ENCODE data around the gene ERN1.
A peak's percentile ranks its signal among the peaks of the same experiment; 100 is the strongest.

DNA sequence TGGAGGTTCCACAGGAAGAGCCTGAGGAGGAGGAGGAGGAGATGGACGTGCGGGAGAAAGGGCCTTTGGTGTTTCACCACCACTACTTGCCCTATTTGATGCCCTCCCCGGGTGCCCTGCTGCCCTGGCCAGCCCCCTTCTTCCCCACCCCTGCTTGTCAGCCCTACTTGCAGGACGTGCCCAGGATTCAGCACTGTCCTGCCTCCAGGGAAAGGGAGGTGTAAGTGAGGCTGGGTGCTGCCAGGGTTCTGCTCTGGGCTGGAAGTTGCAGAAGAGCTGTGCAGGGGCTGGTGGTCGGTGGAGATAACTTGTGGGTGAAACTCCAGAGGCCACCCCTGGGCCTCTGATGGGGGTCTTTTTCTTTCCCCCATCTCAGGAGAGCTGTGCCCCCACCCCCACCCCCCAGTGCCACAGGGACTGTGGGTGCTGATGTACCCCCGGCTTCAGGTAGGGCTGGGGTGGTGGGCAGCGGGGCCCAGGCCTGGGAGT is 128.8 kb downstream of the ERN1 start:
- TF ChIP-seq, protein P1, sequence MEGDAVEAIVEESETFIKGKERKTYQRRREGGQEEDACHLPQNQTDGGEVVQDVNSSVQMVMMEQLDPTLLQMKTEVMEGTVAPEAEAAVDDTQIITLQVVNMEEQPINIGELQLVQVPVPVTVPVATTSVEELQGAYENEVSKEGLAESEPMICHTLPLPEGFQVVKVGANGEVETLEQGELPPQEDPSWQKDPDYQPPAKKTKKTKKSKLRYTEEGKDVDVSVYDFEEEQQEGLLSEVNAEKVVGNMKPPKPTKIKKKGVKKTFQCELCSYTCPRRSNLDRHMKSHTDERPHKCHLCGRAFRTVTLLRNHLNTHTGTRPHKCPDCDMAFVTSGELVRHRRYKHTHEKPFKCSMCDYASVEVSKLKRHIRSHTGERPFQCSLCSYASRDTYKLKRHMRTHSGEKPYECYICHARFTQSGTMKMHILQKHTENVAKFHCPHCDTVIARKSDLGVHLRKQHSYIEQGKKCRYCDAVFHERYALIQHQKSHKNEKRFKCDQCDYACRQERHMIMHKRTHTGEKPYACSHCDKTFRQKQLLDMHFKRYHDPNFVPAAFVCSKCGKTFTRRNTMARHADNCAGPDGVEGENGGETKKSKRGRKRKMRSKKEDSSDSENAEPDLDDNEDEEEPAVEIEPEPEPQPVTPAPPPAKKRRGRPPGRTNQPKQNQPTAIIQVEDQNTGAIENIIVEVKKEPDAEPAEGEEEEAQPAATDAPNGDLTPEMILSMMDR (IDR thresholded peaks at IDR 0.05; ENCODE audit: extremely low read depth in 1 of 2, insufficient read depth in 1 of 2, low read depth in 1 of 2, low read length in 2 of 2) = no peak
- TF ChIP-seq POLR2AphosphoS5 (IDR thresholded peaks at IDR 0.05; ENCODE audit: insufficient read depth, low read depth, low read length) (peak; percentile 15), POLR2A (IDR thresholded peaks at IDR 0.05; ENCODE audit: low read depth, low read length) (peak; percentile 31), EZH2 (IDR thresholded peaks at IDR 0.05; ENCODE audit: borderline replicate concordance, low read depth, low read length, severe bottlenecking) (no peak), MYC (IDR thresholded peaks at IDR 0.05; ENCODE audit: low read depth, low read length) (no peak), JUN (IDR thresholded peaks at IDR 0.05; ENCODE audit: borderline replicate concordance, insufficient read depth, insufficient read length, low read depth) (no peak), FOS (IDR thresholded peaks at IDR 0.05; ENCODE audit: borderline replicate concordance, insufficient read depth, low read length) (no peak)
- TF ChIP-seq, protein P2, sequence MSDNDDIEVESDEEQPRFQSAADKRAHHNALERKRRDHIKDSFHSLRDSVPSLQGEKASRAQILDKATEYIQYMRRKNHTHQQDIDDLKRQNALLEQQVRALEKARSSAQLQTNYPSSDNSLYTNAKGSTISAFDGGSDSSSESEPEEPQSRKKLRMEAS (IDR thresholded peaks at IDR 0.05; ENCODE audit: insufficient read depth, insufficient read length) = no peak
